ENCODE results near the gene BABAM2.

BABAM2 gene

DNA sequence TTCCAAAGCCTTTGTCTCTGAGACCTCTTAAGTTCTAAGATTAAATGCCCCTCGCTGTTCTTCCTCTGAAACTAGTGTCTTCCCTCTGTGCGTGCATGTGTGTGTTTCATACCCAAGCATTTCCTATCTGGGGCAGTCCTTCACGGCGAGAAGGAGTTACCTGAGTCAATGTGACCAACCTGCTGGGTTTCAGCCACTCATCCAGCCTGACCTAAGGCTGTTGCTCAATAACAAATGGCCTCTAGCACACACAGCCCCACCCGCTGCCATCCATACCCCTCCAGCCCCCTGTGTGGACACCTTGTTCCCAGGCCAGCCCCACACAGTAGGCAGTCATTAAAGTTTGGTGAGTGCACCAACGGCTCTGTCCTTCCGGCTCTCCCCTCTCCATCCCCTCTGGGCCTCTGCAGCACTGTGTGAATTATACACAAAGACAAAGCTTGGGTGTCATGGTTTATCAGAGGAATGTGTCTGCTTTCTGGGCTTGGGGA, 448.3 kb downstream of the BABAM2 start:
- DNase-seq (ENCODE audit: low read depth) = no peak
- in situ Hi-C loops (cut with HindIII; ENCODE audit: low sequenced_read_pairs) = no loop called here
- TF ChIP-seq, protein P1, sequence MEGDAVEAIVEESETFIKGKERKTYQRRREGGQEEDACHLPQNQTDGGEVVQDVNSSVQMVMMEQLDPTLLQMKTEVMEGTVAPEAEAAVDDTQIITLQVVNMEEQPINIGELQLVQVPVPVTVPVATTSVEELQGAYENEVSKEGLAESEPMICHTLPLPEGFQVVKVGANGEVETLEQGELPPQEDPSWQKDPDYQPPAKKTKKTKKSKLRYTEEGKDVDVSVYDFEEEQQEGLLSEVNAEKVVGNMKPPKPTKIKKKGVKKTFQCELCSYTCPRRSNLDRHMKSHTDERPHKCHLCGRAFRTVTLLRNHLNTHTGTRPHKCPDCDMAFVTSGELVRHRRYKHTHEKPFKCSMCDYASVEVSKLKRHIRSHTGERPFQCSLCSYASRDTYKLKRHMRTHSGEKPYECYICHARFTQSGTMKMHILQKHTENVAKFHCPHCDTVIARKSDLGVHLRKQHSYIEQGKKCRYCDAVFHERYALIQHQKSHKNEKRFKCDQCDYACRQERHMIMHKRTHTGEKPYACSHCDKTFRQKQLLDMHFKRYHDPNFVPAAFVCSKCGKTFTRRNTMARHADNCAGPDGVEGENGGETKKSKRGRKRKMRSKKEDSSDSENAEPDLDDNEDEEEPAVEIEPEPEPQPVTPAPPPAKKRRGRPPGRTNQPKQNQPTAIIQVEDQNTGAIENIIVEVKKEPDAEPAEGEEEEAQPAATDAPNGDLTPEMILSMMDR (IDR thresholded peaks at IDR 0.05; ENCODE audit: low read depth, low read length, missing control alignments) = no peak
- no peak overlapping the region for H3K4me3 ChIP-seq (ENCODE audit: low read depth, low read length)

DNA sequence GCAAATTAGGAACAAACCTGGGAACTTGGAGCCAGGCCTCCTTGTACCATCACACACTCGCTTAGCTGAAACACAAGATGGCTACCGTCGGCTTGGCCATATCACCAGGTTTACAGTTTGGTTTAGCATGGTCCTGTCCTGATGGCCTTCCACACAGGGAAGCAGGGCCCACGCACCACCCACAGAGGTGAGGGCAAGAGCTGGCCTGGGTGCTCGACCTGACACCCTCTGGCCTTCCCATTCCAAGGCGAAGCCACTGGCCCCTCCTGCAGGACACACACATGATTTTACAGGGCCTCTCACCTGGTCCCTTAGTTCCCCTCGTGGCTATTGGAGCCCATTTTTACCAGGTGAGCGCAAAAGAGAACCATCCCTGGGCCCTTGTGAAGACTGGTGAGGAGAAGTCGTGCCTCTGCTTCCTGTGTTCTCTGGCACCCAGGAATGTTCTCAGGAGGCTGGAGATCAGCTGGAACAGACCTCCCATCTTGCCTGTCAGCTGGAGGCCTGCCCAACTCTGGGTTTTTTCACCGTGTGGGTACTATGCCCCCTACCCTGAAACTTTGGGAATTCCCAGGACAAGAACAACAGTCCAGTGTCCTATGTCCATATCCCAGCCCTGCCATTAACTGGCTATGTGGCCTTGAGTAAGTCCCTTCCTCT, 449.1 kb downstream of the BABAM2 start:
- no peak overlapping the region for H3K4me3 ChIP-seq (ENCODE audit: low read depth, low read length)
- DNase-seq (ENCODE audit: low read depth) = no peak
- TF ChIP-seq, protein P1 (IDR thresholded peaks at IDR 0.05; ENCODE audit: low read depth, low read length, missing control alignments) = no peak
- in situ Hi-C loops (cut with HindIII; ENCODE audit: low sequenced_read_pairs) = no loop called here

DNA sequence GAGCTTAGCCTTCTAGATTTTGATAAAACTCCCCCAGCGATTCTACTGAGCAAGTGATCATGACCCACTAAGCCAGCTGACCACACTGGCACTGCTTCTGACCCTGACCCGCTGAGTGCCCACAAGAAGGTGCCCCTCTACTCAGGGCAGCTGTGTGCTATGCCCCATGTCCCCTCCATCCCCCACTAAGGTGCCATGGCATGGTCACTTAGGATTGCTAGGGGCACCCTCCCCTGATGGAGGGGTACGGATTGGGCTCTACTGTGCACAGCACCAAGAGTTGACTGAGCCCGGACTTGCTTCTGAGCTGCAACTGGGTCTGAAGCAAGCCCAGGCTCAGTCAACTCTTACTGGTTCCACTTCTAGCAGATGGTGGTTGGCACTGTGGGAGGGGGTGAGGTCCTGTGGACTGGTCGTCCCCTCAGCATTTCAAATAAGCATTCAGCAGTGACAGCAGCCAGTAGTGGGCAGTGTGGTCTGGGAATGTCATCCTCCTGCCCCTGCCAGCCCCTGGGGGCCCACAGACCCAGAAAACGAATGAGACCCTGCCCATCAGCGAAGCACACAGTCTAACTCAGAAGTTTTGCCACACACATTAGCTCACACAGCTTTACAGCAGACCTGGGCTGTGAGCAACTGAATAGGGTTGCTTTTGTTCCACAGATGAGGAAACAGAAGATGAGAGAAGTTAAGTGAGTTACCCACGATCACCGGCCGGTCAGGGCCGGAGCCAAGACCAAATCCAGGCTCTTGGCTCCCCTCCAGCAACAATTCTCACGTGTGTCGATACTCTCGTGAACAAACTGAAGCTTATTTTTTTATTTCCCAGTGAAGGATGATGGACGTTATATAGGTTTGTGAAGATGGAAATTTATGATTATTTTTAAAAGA, 450.0 kb downstream of the BABAM2 start:
- DNase-seq (ENCODE audit: low read depth) = no peak
- in situ Hi-C loops (cut with HindIII; ENCODE audit: low sequenced_read_pairs) = no loop called here
- H3K4me3 ChIP-seq (ENCODE audit: low read depth, low read length) = no peak overlapping the region
- TF ChIP-seq, protein P1 (IDR thresholded peaks at IDR 0.05; ENCODE audit: low read depth, low read length, missing control alignments) = peak; percentile 3

DNA sequence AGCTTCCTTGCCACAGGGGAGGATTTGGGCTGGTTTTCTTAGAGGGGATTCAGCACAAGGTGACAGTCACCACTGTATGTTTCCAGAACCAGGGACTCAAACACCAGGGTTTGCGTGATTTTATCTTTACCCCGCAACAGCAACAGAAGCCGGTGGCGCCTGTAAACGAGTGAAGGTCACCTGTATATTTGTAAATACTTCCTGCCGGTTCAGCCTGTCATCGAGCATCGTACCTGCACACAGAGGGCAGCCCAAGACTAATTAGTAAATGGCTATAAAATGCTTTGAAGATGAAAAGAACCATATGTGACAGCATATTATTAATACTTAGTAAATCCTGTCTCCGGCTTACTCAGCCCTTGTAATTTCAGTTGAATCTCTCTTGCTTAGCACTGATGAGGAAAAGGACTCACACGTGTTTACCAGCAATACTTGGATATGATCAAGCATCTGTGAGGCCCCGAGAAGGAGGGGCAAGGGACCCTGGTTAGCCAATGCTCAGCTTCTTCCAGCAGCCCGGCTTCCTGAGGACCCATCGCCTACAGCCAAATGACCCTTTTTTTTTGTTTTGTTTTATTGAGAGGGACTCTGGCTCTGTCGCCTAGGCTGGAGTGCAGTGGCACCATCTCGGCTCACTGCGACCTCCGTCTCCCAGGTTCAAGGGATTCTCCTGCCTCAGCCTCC, 450.8 kb downstream of the BABAM2 start:
- TF ChIP-seq, protein P1 (IDR thresholded peaks at IDR 0.05; ENCODE audit: low read depth, low read length, missing control alignments) = no peak
- DNase-seq (ENCODE audit: low read depth) = no peak
- H3K4me3 ChIP-seq (ENCODE audit: low read depth, low read length) = no peak overlapping the region
- in situ Hi-C loops (cut with HindIII; ENCODE audit: low sequenced_read_pairs) = no loop called here

DNA sequence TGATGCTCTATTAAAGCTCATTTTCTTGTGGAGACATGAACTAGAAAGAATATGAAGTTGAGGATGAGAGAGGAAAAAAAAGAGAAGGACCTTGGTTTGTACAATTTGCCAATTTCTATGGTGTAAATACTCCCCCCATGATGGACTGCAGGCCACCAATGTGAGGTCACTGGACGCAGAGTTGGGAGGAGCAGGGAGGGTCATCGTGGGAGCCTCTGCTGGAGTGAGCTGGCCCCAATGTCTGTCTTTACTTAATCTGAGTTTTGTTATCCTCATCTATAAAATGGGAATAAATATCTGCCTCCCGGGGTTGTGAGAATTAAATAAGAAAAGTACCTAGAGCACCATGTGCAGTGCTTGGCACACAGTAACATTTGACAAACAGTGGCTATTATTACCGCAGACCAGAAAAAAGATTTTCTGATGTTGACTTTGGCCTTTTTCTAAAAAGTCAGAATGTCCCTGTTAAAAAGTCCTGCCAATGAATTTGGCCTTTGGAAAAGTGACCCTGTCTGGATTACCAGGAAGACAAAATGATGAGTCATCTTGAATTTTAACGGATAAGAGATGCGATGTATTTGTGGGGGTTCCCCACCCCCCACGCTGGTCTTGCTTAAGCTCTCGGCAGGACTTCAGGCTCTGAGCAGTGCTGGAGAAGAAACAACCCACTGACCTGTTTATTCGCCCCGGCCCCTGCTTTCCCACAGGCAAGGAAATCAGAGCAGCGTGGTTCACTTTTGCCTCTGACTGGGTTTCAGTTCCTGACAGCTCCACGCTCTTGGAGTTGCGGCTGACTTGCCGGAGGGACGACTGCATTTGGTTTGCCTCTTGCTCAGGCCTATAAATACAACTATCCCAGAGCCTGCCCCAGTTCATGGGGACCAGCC, 451.8 kb downstream of the BABAM2 start:
- no peak overlapping the region for H3K4me3 ChIP-seq (ENCODE audit: low read depth, low read length)
- TF ChIP-seq, protein P1 (IDR thresholded peaks at IDR 0.05; ENCODE audit: low read depth, low read length, missing control alignments) = no peak
- in situ Hi-C loops (cut with HindIII; ENCODE audit: low sequenced_read_pairs) = no loop called here
- peak; percentile 85 for DNase-seq (ENCODE audit: low read depth)

All from astrocyte of the cerebellum (primary cell).